A549 (cell line): ENCODE measurements around the gene FRRS1L. TPM values are rescaled to one million over a fixed set of nuclear protein-coding genes. Genes with fewer than 3 reads are reported as not detected.
A peak's percentile ranks its signal among the peaks of the same experiment; 100 is the strongest.

Experiments
- ATAC-seq, 2 experiments: fragments of 200-7000 bp in 1 of 2; fragments of >200 bp in 1 of 2; cut with Nextera tagmentation in 1 of 2; cut with Tn5 transposase in 1 of 2; 3 replicates each; pipeline versions ENCODE4 v1.8.0 to v1.9.1; 2018 to 2020; ENCODE audit warnings: mild to moderate bottlenecking in 1 of 2, moderate library complexity in 1 of 2
- CTCF ChIA-PET: fragments of 300-600 bp; sonication (Branson Sonifier 250); formaldehyde crosslinking; extraction: SDS; loops from one replicate; lab custom pipeline; 2021; ENCODE audit warnings: antibody characterized with exemption, inconsistent platforms; lab: Yijun Ruan, JAX
- POLR2A ChIA-PET: fragments of 350-600 bp; formaldehyde crosslinking; extraction: SDS; loops from one replicate; lab custom pipeline; 2021; ENCODE audit warnings: antibody characterized with exemption, inconsistent platforms; lab: Yijun Ruan, JAX
- DNase-seq, 2 experiments: peaks; one replicate each; pipeline versions ENCODE4 v3.0.0 to v3.0.0-alpha.2; 2011 to 2016; ENCODE audit warnings: low read depth in 1 of 2, low spot score in 1 of 2
- FAIRE-seq: peaks from 2 replicates; lab custom pipeline; 2011; peaks lifted over from hg19 to GRCh38; lab: Jason Lieb, UNC
- H3K27ac ChIP-seq, 2 experiments: fragments of >200 bp; sonication (Bioruptor Twin); formaldehyde crosslinking; 3 replicates each; pipeline ENCODE4 v1.5.1; 2016 to 2017
- H3K4me1 ChIP-seq: fragments of >200 bp; sonication (Bioruptor Twin); formaldehyde crosslinking; 3 replicates; pipeline ENCODE4 v1.6.1; 2016
- H3K4me2 ChIP-seq: fragments of >200 bp; sonication (Bioruptor Twin); formaldehyde crosslinking; 3 replicates; pipeline ENCODE4 v1.6.1; 2016
- H3K4me3 ChIP-seq: fragments of >200 bp; sonication (Bioruptor Twin); formaldehyde crosslinking; 3 replicates; pipeline ENCODE4 v1.5.1; 2016
- H3K9me3 ChIP-seq: fragments of >200 bp; sonication (Bioruptor Twin); formaldehyde crosslinking; 3 replicates; pipeline ENCODE4 v1.6.1; 2016
- EP300 ChIP-seq, 2 experiments: fragments of >200 bp; sonication (Bioruptor Twin); formaldehyde crosslinking; IDR thresholded peaks; 2 replicates in 1 of 2; 3 replicates in 1 of 2; pipeline ENCODE4 v1.6.1; 2016 to 2017
- FOSB ChIP-seq: fragments of 250-450 bp; sonication (Bioruptor Pico); IDR thresholded peaks from 2 replicates; pipeline ENCODE4 v1.5.0; 2020; ENCODE audit warnings: mild to moderate bottlenecking, moderate library complexity
- FOSL2 ChIP-seq, 2 experiments: fragments of 450-650 bp in 1 of 2; fragments of >200 bp in 1 of 2; sonication (Bioruptor Twin) in 1 of 2; formaldehyde crosslinking; IDR thresholded peaks; 2 replicates each; pipeline versions ENCODE4 v1.5.0 to v1.6.1; 2016 to 2020; ENCODE audit warnings: mild to moderate bottlenecking in 1 of 2, moderate library complexity in 1 of 2
- FOXS1 ChIP-seq: fragments of 250-450 bp; sonication (Bioruptor Pico); IDR thresholded peaks from 2 replicates; pipeline ENCODE4 v1.5.0; 2020; ENCODE audit warnings: mild to moderate bottlenecking, moderate library complexity
- GATA3 ChIP-seq: IDR thresholded peaks from 2 replicates; pipeline ENCODE4 v1.6.1; 2012; ENCODE audit warnings: borderline replicate concordance
- HOXB5 ChIP-seq: fragments of 250-450 bp; sonication (Bioruptor Pico); IDR thresholded peaks from 2 replicates; pipeline ENCODE4 v1.5.0; 2020; ENCODE audit warnings: mild to moderate bottlenecking, moderate library complexity
- JUNB ChIP-seq: fragments of >200 bp; sonication (Bioruptor Twin); formaldehyde crosslinking; IDR thresholded peaks from 2 replicates; pipeline ENCODE4 v1.6.1; 2016
- KDM1A ChIP-seq: fragments of 200-600 bp; sonication (generic); IDR thresholded peaks from 2 replicates; pipeline ENCODE4 v1.6.1; 2016; ENCODE audit warnings: low read depth, mild to moderate bottlenecking
- MAFK ChIP-seq: fragments of 450-650 bp; IDR thresholded peaks from 2 replicates; pipeline ENCODE4 v1.6.1; 2014; ENCODE audit not compliant: partially characterized antibody
- NPAS2 ChIP-seq: fragments of 250-450 bp; sonication (Bioruptor Pico); IDR thresholded peaks from 2 replicates; pipeline ENCODE4 v1.8.0; 2022; ENCODE audit warnings: mild to moderate bottlenecking, moderate library complexity, borderline replicate concordance
- NR3C1 ChIP-seq: fragments of >200 bp; sonication (Bioruptor Twin); formaldehyde crosslinking; IDR thresholded peaks from 3 replicates; pipeline ENCODE4 v1.6.1; 2017
- PBX3 ChIP-seq: IDR thresholded peaks from 2 replicates; pipeline ENCODE4 v1.6.1; 2012
- PHF8 ChIP-seq: fragments of 200-600 bp; sonication (generic); IDR thresholded peaks from 2 replicates; pipeline ENCODE4 v1.6.1; 2016; ENCODE audit warnings: low read depth, mild to moderate bottlenecking, antibody characterized with exemption, moderate library complexity, borderline replicate concordance
- POLR2A ChIP-seq: IDR thresholded peaks from 2 replicates; pipeline ENCODE4 v1.6.1; 2012; ENCODE audit warnings: mild to moderate bottlenecking, low read length
- POLR2AphosphoS2 ChIP-seq: conservative IDR thresholded peaks from 2 replicates; pipeline ENCODE4 v1.6.1; 2012; ENCODE audit warnings: low read length, improper control_type of control experiment, inconsistent platforms
- RCOR1 ChIP-seq: fragments of 150-350 bp; IDR thresholded peaks from 2 replicates; pipeline ENCODE4 v1.6.1; 2014; ENCODE audit warnings: antibody characterized with exemption, low read length, low read depth
- SMC3 ChIP-seq: fragments of >200 bp; sonication (Bioruptor Twin); formaldehyde crosslinking; IDR thresholded peaks from 3 replicates; pipeline ENCODE4 v1.6.1; 2018; ENCODE audit warnings: inconsistent platforms
- SREBF2 ChIP-seq: fragments of 450-650 bp; IDR thresholded peaks from 2 replicates; pipeline ENCODE4 v1.6.1; 2014; ENCODE audit warnings: mild to moderate bottlenecking, moderate library complexity
- TFCP2L1 ChIP-seq: fragments of 250-450 bp; sonication (Bioruptor Pico); IDR thresholded peaks from 2 replicates; pipeline ENCODE4 v1.5.0; 2021; ENCODE audit warnings: mild to moderate bottlenecking
- USF2 ChIP-seq: fragments of 450-650 bp; IDR thresholded peaks from 2 replicates; pipeline ENCODE4 v1.6.1; 2014; ENCODE audit warnings: antibody characterized with exemption
- ZFP36 ChIP-seq: fragments of 450-650 bp; IDR thresholded peaks from 2 replicates; pipeline ENCODE4 v1.6.1; 2014; ENCODE audit warnings: borderline replicate concordance; ENCODE audit not compliant: partially characterized antibody
- WGBS: methylation state at CpG from one replicate; pipeline ENCODE4 v1.1.6; 2017; ENCODE audit errors: missing lambda C conversion rate; 5-methylcytosine and 5-hydroxymethylcytosine counted together
- polyA plus RNA-seq, 4 experiments: library from polyadenylated mRNA; depleted of rRNA in 3 of 4; stranded (reverse); fragments of >200 nt; fragmentation: RNase III in 1 of 4; extraction: RNeasy Plus Mini Kit Qiagen cat#74134 plus additional on column Dnase treatment in 1 of 4; gene quantifications; 2 replicates in 3 of 4; 3 replicates in 1 of 4; pipeline ENCODE4 v1.2.3, GENCODE V29; 2011 to 2017
- TF ChIP-seq, protein P1 (sequence below): fragments of 250-450 bp; sonication (Bioruptor Pico); IDR thresholded peaks from 2 replicates; pipeline ENCODE4 v1.5.0; 2020; ENCODE audit warnings: low read depth, mild to moderate bottlenecking, moderate library complexity
- TF ChIP-seq, protein P2 (sequence below): fragments of 250-450 bp; sonication (Bioruptor Pico); IDR thresholded peaks from 2 replicates; pipeline ENCODE4 v1.5.0; 2021; ENCODE audit warnings: mild to moderate bottlenecking, moderate library complexity, borderline replicate concordance

FRRS1L gene
- polyA plus RNA-seq, 2 of the 4 experiments (the other 2 are of a cell fraction) = 0.54 to 1.5 TPM

DNA sequence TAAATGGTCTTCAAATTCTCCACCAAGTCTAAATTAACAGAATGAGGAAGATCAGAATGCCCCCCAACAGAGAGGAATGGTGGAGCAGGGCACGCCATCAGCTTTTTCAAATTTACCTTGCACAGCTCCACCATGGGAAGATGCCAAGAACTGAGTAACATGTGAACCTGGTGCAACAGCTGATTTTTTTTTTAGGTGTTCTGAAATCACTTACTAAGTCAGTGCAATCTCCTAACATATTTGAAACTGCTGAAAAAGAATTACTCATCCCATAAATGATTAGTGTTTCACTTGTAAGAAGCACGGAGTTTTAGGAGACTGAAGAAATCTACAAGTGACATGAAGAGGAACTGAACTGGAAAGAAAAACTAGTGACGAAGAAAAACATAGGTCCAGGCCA is 52.4 kb downstream of the FRRS1L start:
- ATAC-seq = no peak
- POLR2A ChIA-PET = no interaction called here
- no peak for FAIRE-seq
- no peak overlapping the region for H3K4me3 ChIP-seq
- H3K27ac ChIP-seq = peak overlapping the region; percentile 68 to 80; a peak in 5 of 6 replicates
- TF ChIP-seq TFCP2L1 (CRISPR knock-in tag) (no peak), SREBF2 (no peak), FOSL2 (IDR thresholded peaks at IDR 0.05) (no peak), FOSL2 (CRISPR knock-in tag; IDR thresholded peaks at IDR 0.05) (no peak), FOSB (CRISPR knock-in tag) (no peak), PBX3 (no peak), POLR2AphosphoS2 (no peak), EP300 (IDR thresholded peaks at IDR 0.05) (no peak), HOXB5 (CRISPR knock-in tag) (no peak), FOXS1 (no peak), GATA3 (no peak), USF2 (no peak), RCOR1 (no peak)
- TF ChIP-seq, protein P1, sequence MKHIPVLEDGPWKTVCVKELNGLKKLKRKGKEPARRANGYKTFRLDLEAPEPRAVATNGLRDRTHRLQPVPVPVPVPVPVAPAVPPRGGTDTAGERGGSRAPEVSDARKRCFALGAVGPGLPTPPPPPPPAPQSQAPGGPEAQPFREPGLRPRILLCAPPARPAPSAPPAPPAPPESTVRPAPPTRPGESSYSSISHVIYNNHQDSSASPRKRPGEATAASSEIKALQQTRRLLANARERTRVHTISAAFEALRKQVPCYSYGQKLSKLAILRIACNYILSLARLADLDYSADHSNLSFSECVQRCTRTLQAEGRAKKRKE (CRISPR knock-in tag) = no peak
- peak overlapping the region; percentile 63 for H3K4me2 ChIP-seq
- peaks cover 75% of the 10 kb centered on the region for H3K4me1 ChIP-seq
- DNase-seq = no peak
- H3K9me3 ChIP-seq = no peaks in the 10 kb centered on the region
- CTCF ChIA-PET = no interaction called here
- whole genome bisulfite sequencing = 44% methylated on average over 3 of the region's 3 CpGs

GRCh38 chr9:109113892-109114609 is 53.0 kb downstream of the FRRS1L start:
- POLR2A ChIA-PET = no interaction called here
- FAIRE-seq = no peak
- 80% methylated on average over 12 of the region's 12 CpGs for WGBS
- H3K9me3 ChIP-seq = no peaks in the 10 kb centered on the region
- H3K4me3 ChIP-seq = no peak overlapping the region
- CTCF ChIA-PET = no interaction called here
- H3K4me2 ChIP-seq = peak overlapping the region; percentile 63
- peak overlapping the region; percentile 68 to 80; a peak in 4 of 6 replicates for H3K27ac ChIP-seq
- TF ChIP-seq NR3C1 = no peak
- no peak for TF ChIP-seq EP300 (IDR thresholded peaks at IDR 0.05)
- no peak for TF ChIP-seq JUNB
- TF ChIP-seq, protein P2, sequence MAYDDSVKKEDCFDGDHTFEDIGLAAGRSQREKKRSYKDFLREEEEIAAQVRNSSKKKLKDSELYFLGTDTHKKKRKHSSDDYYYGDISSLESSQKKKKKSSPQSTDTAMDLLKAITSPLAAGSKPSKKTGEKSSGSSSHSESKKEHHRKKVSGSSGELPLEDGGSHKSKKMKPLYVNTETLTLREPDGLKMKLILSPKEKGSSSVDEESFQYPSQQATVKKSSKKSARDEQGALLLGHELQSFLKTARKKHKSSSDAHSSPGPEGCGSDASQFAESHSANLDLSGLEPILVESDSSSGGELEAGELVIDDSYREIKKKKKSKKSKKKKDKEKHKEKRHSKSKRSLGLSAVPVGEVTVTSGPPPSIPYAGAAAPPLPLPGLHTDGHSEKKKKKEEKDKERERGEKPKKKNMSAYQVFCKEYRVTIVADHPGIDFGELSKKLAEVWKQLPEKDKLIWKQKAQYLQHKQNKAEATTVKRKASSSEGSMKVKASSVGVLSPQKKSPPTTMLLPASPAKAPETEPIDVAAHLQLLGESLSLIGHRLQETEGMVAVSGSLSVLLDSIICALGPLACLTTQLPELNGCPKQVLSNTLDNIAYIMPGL (CRISPR knock-in tag) = no peak
- TF ChIP-seq POLR2A = no peak
- no peak for TF ChIP-seq PHF8
- TF ChIP-seq NPAS2 (CRISPR knock-in tag) = no peak
- no peak for TF ChIP-seq FOSB (CRISPR knock-in tag)
- no peak for TF ChIP-seq KDM1A
- no peak for TF ChIP-seq SMC3
- no peak for TF ChIP-seq FOXS1
- TF ChIP-seq ZFP36 = no peak
- TF ChIP-seq MAFK = no peak
- TF ChIP-seq, all 56 proteins: peak for 0
- H3K4me1 ChIP-seq = peaks cover 81% of the 10 kb centered on the region
- DNase-seq (no peak), ATAC-seq (no peak)
